HEK293T (cell line): ENCODE measurements around the gene PEX16.

Experiments
- CTCF ChIA-PET: fragments of 350-600 bp; formaldehyde crosslinking; extraction: SDS; loops from one replicate; lab custom pipeline; 2021; ENCODE audit warnings: antibody characterized with exemption, inconsistent platforms; lab: Yijun Ruan, JAX
- POLR2A ChIA-PET: fragments of 350-600 bp; formaldehyde crosslinking; extraction: SDS; loops from one replicate; lab custom pipeline; 2020; ENCODE audit warnings: antibody characterized with exemption, inconsistent platforms; lab: Yijun Ruan, JAX
- DNase-seq: peaks from one replicate; pipeline ENCODE4 v3.0.0; 2012; ENCODE audit warnings: mixed read lengths; ENCODE audit errors: extremely low spot score
- ARNT ChIP-seq: fragments of 450-650 bp; IDR thresholded peaks from 2 replicates; pipeline ENCODE4 v1.6.1; 2017; ENCODE audit warnings: mild to moderate bottlenecking
- BHLHE40 ChIP-seq: fragments of 450-650 bp; IDR thresholded peaks from 2 replicates; pipeline ENCODE4 v1.6.1; 2016; ENCODE audit warnings: mild to moderate bottlenecking, moderate library complexity, borderline replicate concordance
- CTBP1 ChIP-seq: fragments of 450-650 bp; IDR thresholded peaks from 2 replicates; pipeline ENCODE4 v1.6.1; 2016; ENCODE audit warnings: borderline replicate concordance
- ELF4 ChIP-seq: fragments of 450-650 bp; IDR thresholded peaks from 2 replicates; pipeline ENCODE4 v1.6.1; 2017; ENCODE audit warnings: antibody characterized with exemption
- FOXA1 ChIP-seq: fragments of 450-650 bp; IDR thresholded peaks from 2 replicates; pipeline ENCODE4 v1.6.1; 2016; ENCODE audit warnings: mild to moderate bottlenecking
- FOXK2 ChIP-seq: fragments of 450-650 bp; IDR thresholded peaks from 2 replicates; pipeline ENCODE4 v1.6.1; 2016; ENCODE audit warnings: mild to moderate bottlenecking
- FOXM1 ChIP-seq: fragments of 450-650 bp; IDR thresholded peaks from 2 replicates; pipeline ENCODE4 v1.6.1; 2017; ENCODE audit warnings: mild to moderate bottlenecking, borderline replicate concordance
- HDGF ChIP-seq: fragments of 450-650 bp; IDR thresholded peaks from 2 replicates; pipeline ENCODE4 v1.6.1; 2017; ENCODE audit warnings: antibody characterized with exemption, borderline replicate concordance
- L3MBTL2 ChIP-seq: fragments of 450-650 bp; conservative IDR thresholded peaks from 2 replicates; pipeline ENCODE4 v1.6.1; 2016; ENCODE audit warnings: mild to moderate bottlenecking
- LEF1 ChIP-seq: fragments of 450-650 bp; IDR thresholded peaks from 2 replicates; pipeline ENCODE4 v1.6.1; 2017; ENCODE audit warnings: mild to moderate bottlenecking, borderline replicate concordance
- NFRKB ChIP-seq: fragments of 450-650 bp; IDR thresholded peaks from 2 replicates; pipeline ENCODE4 v1.6.1; 2016; ENCODE audit warnings: mild to moderate bottlenecking, moderate library complexity
- SP1 ChIP-seq: fragments of 450-650 bp; IDR thresholded peaks from 2 replicates; pipeline ENCODE4 v1.6.1; 2017
- SUZ12 ChIP-seq: fragments of 450-650 bp; IDR thresholded peaks from 2 replicates; pipeline ENCODE4 v1.6.1; 2016; ENCODE audit warnings: mild to moderate bottlenecking
- TARDBP ChIP-seq: fragments of 450-650 bp; IDR thresholded peaks from 2 replicates; pipeline ENCODE4 v1.6.1; 2016
- ZNF384 ChIP-seq: fragments of 450-650 bp; IDR thresholded peaks from 2 replicates; pipeline ENCODE4 v1.6.1; 2016
- TF ChIP-seq, protein P1 (sequence below): fragments of 450-650 bp; IDR thresholded peaks from 2 replicates; pipeline ENCODE4 v1.6.1; 2016

The PEX16 gene

DNA sequence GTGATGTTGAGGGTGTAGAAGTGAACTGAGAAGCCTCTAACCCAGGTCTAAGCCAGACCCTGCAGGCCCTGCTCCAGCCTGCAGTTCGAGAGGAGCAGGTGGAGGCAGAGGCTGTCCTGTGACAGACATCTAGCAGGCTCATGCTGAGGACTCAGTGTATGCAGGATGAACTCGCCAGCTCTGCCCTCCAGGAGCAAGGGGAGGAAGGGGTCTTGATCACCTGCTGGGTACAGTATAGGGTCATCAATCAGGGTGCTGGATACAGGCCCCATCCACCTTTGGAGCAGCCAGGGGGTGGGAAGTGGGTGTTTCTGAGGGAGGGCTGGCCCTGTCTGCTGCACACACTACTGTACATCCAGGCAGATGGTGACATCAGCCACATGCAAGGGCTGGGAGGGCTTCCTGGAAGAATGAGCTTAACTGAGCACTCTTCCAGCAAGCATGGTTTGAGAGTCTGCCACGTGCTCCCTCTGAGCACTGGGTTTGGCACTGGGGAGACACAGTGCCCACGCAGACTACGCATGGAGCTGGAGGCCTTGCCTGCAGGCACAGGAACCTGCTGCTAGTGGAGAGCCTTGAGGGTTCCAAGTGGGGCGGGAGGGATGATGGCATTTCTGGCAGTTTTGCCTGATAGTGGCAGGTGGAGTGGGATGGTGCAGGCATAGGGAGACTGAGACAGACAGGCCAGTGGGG lies 23.0 kb downstream of the PEX16 start:
- no peak for DNase-seq
- ChIA-PET POLR2A (no interaction called here), CTCF (no interaction called here)
- TF ChIP-seq SUZ12: no peak
- TF ChIP-seq FOXK2: no peak
- no peak for TF ChIP-seq BHLHE40
- TF ChIP-seq CTBP1: no peak
- no peak for TF ChIP-seq ELF4
- TF ChIP-seq, protein P1, sequence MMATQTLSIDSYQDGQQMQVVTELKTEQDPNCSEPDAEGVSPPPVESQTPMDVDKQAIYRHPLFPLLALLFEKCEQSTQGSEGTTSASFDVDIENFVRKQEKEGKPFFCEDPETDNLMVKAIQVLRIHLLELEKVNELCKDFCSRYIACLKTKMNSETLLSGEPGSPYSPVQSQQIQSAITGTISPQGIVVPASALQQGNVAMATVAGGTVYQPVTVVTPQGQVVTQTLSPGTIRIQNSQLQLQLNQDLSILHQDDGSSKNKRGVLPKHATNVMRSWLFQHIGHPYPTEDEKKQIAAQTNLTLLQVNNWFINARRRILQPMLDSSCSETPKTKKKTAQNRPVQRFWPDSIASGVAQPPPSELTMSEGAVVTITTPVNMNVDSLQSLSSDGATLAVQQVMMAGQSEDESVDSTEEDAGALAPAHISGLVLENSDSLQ: no peak
- TF ChIP-seq TARDBP: no peak
- no peak for TF ChIP-seq HDGF
- no peak for TF ChIP-seq NFRKB
- no peak for TF ChIP-seq FOXM1
- no peak for TF ChIP-seq FOXA1
- TF ChIP-seq L3MBTL2: no peak
- TF ChIP-seq ARNT: no peak
- TF ChIP-seq LEF1: no peak
- TF ChIP-seq SP1: no peak
- no peak for TF ChIP-seq ZNF384

DNA sequence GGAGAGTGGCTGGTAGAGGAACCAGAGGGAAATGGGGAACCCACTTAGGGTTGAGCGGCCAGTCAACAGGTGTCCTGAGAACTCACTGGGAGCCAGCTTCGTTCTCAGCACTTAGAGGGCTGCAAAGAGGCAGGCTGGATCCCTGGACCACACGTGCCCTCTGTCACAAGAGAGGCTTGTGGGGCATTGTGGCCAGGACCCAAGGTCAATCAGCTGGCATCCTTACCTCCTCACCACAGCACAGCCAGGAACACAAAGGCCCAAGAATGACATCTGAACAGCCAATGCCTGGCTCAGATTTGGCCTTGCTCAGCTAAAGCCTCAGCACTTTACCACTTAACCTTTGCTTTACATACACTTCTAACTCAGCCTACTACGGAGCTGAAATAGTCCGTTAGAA lies 24.8 kb downstream of the PEX16 start:
- ChIA-PET POLR2A (interaction anchor here (1.6 kb wide), 1 partner anchor 25 kb away, joined by 4 read pairs; no protein-coding TSS in a partner anchor), CTCF (interaction anchor here (1.7 kb wide), 1 partner anchor 20 kb away, joined by 6 read pairs; no protein-coding TSS in a partner anchor)
- TF ChIP-seq, protein P1: no peak
- no peak for TF ChIP-seq LEF1
- TF ChIP-seq ELF4: no peak
- TF ChIP-seq SUZ12: no peak
- TF ChIP-seq BHLHE40: no peak
- TF ChIP-seq TARDBP: no peak
- no peak for TF ChIP-seq FOXK2
- no peak for TF ChIP-seq FOXA1
- no peak for TF ChIP-seq L3MBTL2
- DNase-seq: no peak

DNA sequence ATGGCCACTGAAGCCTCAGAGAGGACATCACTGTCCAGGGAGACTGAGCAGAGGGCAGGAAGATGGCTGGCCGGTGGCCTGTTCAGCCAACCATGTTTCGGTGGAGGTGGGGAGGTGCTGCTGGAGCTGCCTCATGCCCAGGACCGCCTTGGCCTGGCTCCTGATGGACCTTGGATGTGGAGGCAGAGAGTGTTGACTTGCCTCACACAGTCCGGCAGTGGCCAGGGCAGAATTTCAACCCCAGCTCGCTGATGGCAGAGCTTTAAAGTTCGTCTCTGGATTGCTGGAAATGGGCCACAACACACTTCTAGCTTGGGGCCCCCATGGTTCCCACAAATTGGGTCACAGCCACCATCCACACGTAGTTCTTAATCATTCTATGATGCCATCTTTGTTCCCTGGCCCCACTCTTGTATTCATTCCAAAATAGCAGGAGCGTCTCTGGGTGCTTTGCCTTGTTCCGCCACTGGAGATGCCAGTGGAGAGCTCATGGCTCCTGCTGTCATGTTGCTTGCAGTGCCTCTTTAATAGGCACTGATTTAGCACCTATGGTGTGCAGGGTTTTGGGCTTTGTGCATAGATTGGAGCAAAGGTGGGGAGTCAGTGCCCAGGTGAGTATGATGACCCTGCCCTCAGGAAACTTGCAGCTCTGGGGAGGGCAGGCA lies 26.7 kb downstream of the PEX16 start:
- TF ChIP-seq SP1 (no peak), BHLHE40 (no peak)
- ChIA-PET CTCF (no interaction called here), POLR2A (no interaction called here)
- DNase-seq: no peak

DNA sequence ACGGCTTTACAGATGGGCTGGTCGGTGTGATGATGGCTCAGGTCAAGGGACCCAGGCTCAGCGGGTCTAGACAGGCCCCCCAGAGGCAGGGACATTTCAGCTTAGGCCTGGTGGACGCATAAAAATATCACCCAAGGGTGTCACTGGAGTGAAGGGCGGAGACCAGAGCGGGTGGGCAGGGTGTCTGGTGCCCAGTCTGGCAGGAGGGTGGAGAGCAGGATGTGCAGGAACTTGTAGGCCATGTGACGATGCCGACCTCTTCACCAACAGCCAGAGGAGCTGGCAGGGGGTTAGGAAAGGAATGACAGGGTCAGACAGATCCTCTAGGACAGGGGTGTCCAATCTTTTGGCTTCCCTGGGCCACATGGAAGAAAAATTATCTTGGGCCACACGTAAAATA lies 27.7 kb downstream of the PEX16 start:
- DNase-seq: no peak
- CTCF ChIA-PET: no interaction called here
- TF ChIP-seq BHLHE40 (no peak), ZNF384 (no peak), FOXM1 (no peak), FOXA1 (no peak), SP1 (no peak), ELF4 (no peak), CTBP1 (no peak), LEF1 (no peak), FOXK2 (no peak)
- TF ChIP-seq, protein P1: no peak
- POLR2A ChIA-PET: no interaction called here

DNA sequence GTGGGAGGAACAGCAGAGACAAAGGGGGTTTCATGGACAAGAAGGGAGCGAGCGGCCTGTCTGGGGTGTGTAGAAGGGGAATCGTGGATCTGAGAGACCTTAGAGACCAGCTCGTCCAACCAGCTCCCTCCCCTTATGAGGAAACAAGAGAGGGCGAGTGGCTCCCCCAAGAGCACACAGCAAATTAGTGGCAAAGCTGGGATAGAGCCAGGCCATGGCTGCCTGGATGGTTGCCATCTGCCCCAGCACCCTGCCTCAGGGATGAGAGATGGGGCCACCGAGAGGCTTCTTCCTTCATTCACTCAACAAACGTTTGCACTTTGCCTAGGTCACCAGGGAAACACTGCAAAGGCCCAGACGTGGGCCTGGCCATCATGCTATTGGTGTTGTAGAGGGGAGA lies 28.1 kb downstream of the PEX16 start:
- CTCF ChIA-PET: no interaction called here
- TF ChIP-seq FOXA1 (no peak), HDGF (no peak), NFRKB (no peak), ELF4 (no peak)
- no peak for DNase-seq
- POLR2A ChIA-PET: no interaction called here

DNA sequence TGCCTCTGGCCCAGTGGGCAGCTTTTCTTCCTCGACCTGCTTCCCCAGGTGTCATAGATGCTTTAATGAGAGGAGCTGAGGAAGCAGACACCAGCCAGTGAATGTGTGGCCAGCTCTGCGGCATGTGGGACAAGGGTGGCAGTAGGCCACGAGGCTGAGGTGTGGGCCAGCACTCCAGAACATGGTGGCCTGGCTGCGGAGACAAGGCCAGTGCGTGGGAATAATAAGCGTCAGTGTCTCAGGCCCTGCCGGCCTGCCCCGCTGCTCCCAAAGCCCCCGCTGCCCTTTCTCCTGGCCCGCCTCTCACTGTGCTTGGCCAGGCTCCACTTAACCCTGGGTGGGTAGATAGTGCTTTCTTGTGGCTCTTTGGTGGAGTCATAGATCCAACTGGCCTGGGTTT lies 30.1 kb downstream of the PEX16 start:
- TF ChIP-seq CTBP1 (no peak), LEF1 (no peak), ELF4 (no peak)
- TF ChIP-seq, protein P1: no peak
- CTCF ChIA-PET: no interaction called here
- POLR2A ChIA-PET: interaction anchor here (1.2 kb wide), 1 partner anchor 12 kb away, joined by 4 read pairs; no protein-coding TSS in a partner anchor
- no peak for DNase-seq
